ENCODE results near the gene KIAA1191. TPM values are rescaled to one million over a fixed set of nuclear protein-coding genes. Genes with fewer than 3 reads are reported as not detected.

The KIAA1191 gene
- total RNA-seq, 3 donors from 2014 or later (not counting 1 experiment from before 2014, with no cell fraction given), result 36.8 to 76.3 (median 75.7) TPM

- Histone ChIP-seq H3K9me3 (ENCODE audit: control insufficient read depth, insufficient read depth, low read length) (no peaks in the 10 kb centered on the region), H3K27me3 (ENCODE audit: control insufficient read depth, insufficient read depth, low read length) (no peaks in the 10 kb centered on the region), H3K4me1 (ENCODE audit: control insufficient read depth, insufficient read depth, low read length) (no peaks in the 10 kb centered on the region), H3K36me3 (ENCODE audit: control insufficient read depth, insufficient read depth, low read length) (peaks cover 45% of the 10 kb centered on the region), H3K27ac (ENCODE audit: low read length) (no peak overlapping the region), H3K4me3 (ENCODE audit: low read length) (no peak overlapping the region)
- H3K36me3 Mint-ChIP-seq, result no peaks in the 10 kb centered on the region
- H3K9me3 Mint-ChIP-seq, result no peaks in the 10 kb centered on the region
- H3K4me3 Mint-ChIP-seq, result no peak overlapping the region
- no peak for ATAC-seq
- TF ChIP-seq CTCF (IDR thresholded peaks at IDR 0.05), result no peak
- peaks cover 7 to 8% of the 10 kb centered on the region in 2 donors for H3K4me1 Mint-ChIP-seq
- no peak overlapping the region for H3K27ac Mint-ChIP-seq
- no peak for DNase-seq
- intact Hi-C loops (cut with micrococcal nuclease), result no loop called here
- H3K27me3 Mint-ChIP-seq (ENCODE audit: low read depth in 2 of 2), result no peaks in the 10 kb centered on the region
- WGBS (ENCODE audit: insufficient coverage), result 89% methylated on average over 3 of the region's 3 CpGs
These were observed 19.9 kb upstream of the KIAA1191 start for GRCh38 chr5:176381423-176381822.

- Mint-ChIP-seq H3K27ac (no peak overlapping the region), H3K4me3 (no peak overlapping the region), H3K4me1 (no peaks in the 10 kb centered on the region), H3K27me3 (ENCODE audit: low read depth in 2 of 2) (no peaks in the 10 kb centered on the region), H3K36me3 (no peaks in the 10 kb centered on the region), H3K9me3 (no peaks in the 10 kb centered on the region)
- H3K4me1 ChIP-seq (ENCODE audit: control insufficient read depth, insufficient read depth, low read length), result no peaks in the 10 kb centered on the region
- peaks cover 31% of the 10 kb centered on the region for H3K36me3 ChIP-seq (ENCODE audit: control insufficient read depth, insufficient read depth, low read length)
- 59% methylated on average over 3 of the region's 3 CpGs for WGBS (ENCODE audit: insufficient coverage)
- no peak for ATAC-seq
- no peaks in the 10 kb centered on the region for H3K27me3 ChIP-seq (ENCODE audit: control insufficient read depth, insufficient read depth, low read length)
- intact Hi-C loops (cut with micrococcal nuclease), result no loop called here
- no peaks in the 10 kb centered on the region for H3K9me3 ChIP-seq (ENCODE audit: control insufficient read depth, insufficient read depth, low read length)
- H3K27ac ChIP-seq (ENCODE audit: low read length), result no peak overlapping the region
- H3K4me3 ChIP-seq (ENCODE audit: low read length), result no peak overlapping the region
- DNase-seq, result no peak
- no peak for TF ChIP-seq CTCF (IDR thresholded peaks at IDR 0.05)
These were observed 18.3 kb upstream of the KIAA1191 start for GRCh38 chr5:176379881-176380280.

- Mint-ChIP-seq H3K4me3 (no peak overlapping the region), H3K27ac (no peak overlapping the region), H3K27me3 (ENCODE audit: low read depth in 2 of 2) (no peaks in the 10 kb centered on the region), H3K9me3 (no peaks in the 10 kb centered on the region), H3K4me1 (no peaks in the 10 kb centered on the region), H3K36me3 (no peaks in the 10 kb centered on the region)
- H3K4me1 ChIP-seq (ENCODE audit: control insufficient read depth, insufficient read depth, low read length), result no peaks in the 10 kb centered on the region
- no peak overlapping the region for H3K4me3 ChIP-seq (ENCODE audit: low read length)
- ATAC-seq (no peak), DNase-seq (no peak)
- H3K9me3 ChIP-seq (ENCODE audit: control insufficient read depth, insufficient read depth, low read length), result no peaks in the 10 kb centered on the region
- H3K27me3 ChIP-seq (ENCODE audit: control insufficient read depth, insufficient read depth, low read length), result no peaks in the 10 kb centered on the region
- WGBS (ENCODE audit: insufficient coverage), result 73% methylated on average over 7 of the region's 7 CpGs
- intact Hi-C loops (cut with micrococcal nuclease), result no loop called here
- H3K36me3 ChIP-seq (ENCODE audit: control insufficient read depth, insufficient read depth, low read length), result no peaks in the 10 kb centered on the region
- H3K27ac ChIP-seq (ENCODE audit: low read length), result no peak overlapping the region
- no peak for TF ChIP-seq CTCF (IDR thresholded peaks at IDR 0.05)
These were observed 11.7 kb upstream of the KIAA1191 start for GRCh38 chr5:176373100-176373818.
